A673 (cell line): ENCODE measurements around the gene NME9.

Experiments
- EZH2 ChIP-seq: fragments of 200-600 bp; sonication (generic); IDR thresholded peaks from 2 replicates; pipeline ENCODE4 v1.6.1; 2017; ENCODE audit warnings: borderline replicate concordance, low read depth, mild to moderate bottlenecking, mixed read lengths, antibody characterized with exemption, low read length; ENCODE audit not compliant: poor library complexity, severe bottlenecking
- TF ChIP-seq, protein P1 (sequence below): fragments of 300-800, 200-600 bp; sonication (generic); conservative IDR thresholded peaks from 2 replicates; pipeline ENCODE4 v1.5.1; 2017; ENCODE audit warnings: low read depth, mild to moderate bottlenecking, antibody characterized with exemption, low read length, moderate library complexity, mixed read lengths

DNA sequence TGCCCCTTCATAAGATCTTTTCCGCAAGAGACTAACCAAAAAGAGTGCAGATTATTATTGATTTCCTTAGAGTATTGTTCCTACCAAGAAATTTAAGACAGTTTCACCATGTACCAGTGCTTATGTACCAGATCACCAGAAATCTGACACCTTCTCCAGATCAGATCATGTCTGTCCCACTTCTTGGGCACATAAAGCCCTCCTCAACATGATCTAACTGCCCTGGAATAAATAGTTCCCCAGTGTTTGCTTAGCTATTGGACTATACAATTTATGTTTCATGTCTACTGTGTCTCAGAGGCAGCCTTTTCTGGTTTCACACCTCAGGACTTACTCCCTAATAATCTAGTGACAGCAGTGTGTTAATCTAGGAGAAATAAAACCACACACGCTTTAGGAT is 46.8 kb downstream of the NME9 start:
- TF ChIP-seq EZH2 = no peak
- TF ChIP-seq, protein P1, sequence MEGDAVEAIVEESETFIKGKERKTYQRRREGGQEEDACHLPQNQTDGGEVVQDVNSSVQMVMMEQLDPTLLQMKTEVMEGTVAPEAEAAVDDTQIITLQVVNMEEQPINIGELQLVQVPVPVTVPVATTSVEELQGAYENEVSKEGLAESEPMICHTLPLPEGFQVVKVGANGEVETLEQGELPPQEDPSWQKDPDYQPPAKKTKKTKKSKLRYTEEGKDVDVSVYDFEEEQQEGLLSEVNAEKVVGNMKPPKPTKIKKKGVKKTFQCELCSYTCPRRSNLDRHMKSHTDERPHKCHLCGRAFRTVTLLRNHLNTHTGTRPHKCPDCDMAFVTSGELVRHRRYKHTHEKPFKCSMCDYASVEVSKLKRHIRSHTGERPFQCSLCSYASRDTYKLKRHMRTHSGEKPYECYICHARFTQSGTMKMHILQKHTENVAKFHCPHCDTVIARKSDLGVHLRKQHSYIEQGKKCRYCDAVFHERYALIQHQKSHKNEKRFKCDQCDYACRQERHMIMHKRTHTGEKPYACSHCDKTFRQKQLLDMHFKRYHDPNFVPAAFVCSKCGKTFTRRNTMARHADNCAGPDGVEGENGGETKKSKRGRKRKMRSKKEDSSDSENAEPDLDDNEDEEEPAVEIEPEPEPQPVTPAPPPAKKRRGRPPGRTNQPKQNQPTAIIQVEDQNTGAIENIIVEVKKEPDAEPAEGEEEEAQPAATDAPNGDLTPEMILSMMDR = no peak
